ENCODE results near the gene DHRS2.

DHRS2 gene

DNA sequence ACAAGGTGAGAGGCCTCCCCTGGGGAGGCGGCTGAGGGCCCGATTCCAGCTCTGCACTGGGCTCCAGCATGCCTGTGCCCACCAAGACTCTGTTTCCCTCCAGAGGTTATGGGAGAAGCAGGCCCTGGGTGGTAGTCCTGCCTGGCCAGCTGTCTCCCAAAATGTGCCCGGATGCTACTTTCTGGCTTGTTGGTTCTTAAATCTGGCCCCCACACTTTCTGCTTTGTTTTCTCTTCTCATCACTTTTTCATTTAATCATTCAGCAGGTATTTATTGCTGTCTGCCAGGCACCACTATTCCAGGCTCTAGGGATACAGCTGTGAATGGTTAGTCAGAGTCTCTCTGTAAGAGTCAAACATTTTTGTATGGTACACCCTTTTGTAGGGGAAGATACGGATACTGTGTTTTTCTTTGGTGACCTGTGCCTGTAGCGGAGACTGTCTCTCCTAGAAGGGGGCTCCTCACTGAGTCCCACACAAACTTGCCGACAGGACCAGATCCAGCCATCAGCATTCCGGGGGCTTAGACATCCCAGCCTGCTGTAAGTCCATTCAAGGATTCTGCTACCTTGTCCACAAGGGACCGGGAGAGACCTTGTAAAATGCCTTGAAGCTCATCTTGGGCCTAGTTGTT, 3.8 kb downstream of the DHRS2 start:
- peak; percentile 32 for DNase-seq (ENCODE audit: low read depth)
- H3K4me3 ChIP-seq (ENCODE audit: low read depth, low read length) = no peak overlapping the region
- TF ChIP-seq, protein P1, sequence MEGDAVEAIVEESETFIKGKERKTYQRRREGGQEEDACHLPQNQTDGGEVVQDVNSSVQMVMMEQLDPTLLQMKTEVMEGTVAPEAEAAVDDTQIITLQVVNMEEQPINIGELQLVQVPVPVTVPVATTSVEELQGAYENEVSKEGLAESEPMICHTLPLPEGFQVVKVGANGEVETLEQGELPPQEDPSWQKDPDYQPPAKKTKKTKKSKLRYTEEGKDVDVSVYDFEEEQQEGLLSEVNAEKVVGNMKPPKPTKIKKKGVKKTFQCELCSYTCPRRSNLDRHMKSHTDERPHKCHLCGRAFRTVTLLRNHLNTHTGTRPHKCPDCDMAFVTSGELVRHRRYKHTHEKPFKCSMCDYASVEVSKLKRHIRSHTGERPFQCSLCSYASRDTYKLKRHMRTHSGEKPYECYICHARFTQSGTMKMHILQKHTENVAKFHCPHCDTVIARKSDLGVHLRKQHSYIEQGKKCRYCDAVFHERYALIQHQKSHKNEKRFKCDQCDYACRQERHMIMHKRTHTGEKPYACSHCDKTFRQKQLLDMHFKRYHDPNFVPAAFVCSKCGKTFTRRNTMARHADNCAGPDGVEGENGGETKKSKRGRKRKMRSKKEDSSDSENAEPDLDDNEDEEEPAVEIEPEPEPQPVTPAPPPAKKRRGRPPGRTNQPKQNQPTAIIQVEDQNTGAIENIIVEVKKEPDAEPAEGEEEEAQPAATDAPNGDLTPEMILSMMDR (conservative IDR thresholded peaks at IDR 0.05; ENCODE audit: low read depth, low read length) = no peak

DNA sequence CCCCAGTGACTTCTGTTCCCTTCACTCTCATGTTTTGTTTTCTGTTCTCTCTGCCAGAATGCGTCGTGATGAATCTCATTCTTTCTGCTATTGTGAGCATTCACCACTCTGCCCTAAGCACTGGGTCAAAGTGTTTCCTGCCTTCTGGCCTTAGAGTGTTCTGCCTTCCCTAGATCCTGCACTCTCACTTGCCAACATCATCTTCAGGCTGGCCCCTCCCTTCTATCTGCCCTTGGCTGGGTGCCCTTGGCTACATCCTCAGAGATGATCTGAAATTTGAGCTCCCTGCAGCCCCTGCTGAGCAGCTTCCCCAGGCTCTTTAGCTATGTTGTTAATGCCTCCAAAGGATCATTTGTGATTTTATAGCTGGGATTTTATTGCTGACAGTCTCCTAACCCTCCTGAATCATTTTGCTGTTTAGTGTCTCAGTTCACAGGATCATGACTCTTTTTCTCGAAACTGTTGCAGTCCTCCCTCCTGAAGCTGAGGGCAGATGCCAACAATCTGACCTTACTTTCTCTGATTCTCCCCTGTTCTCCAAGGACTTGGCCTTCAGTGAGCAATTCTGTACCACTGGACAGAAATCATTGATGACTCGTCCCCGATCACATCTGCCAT, 4.5 kb downstream of the DHRS2 start:
- peak; percentile 93 for DNase-seq (ENCODE audit: low read depth)
- TF ChIP-seq, protein P1 (conservative IDR thresholded peaks at IDR 0.05; ENCODE audit: low read depth, low read length) = no peak
- H3K4me3 ChIP-seq (ENCODE audit: low read depth, low read length) = no peak overlapping the region

DNA sequence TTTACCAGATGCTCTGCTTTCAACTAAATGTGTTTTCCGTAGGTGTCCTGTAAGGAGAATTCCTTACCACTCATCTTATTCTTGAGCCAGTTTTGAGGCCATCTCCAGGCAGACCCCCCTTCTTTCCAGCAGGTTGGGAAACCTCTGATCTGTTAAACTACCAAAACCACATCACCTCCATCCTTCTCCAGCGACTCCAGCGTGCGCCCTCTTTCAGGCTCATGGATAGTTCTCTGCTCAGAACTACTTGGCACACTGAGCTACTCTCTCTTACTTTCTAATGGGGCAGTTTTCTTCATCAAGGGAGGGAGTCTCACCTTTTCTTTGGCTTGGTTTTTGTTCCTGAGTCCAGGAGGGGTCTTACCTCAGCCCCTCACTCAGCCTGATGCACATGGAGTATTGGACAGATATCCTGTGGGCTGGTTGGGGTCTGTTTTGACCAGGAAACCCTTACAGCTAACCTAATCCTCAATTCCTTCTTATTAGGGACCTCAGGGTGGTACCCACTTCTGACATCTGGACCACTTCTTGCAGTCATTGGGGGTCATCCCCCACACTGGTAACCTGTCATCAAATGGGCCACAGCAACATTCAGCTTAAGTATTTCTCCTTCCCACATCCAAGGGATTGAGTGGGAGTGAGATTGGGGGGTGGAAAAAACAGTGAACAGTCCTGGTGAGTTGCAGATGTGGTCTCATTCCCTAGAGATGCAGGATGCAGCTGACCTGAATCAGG, 5.2 kb downstream of the DHRS2 start:
- TF ChIP-seq, protein P1 (conservative IDR thresholded peaks at IDR 0.05; ENCODE audit: low read depth, low read length) = no peak
- H3K4me3 ChIP-seq (ENCODE audit: low read depth, low read length) = no peak overlapping the region
- DNase-seq (ENCODE audit: low read depth) = no peak

DNA sequence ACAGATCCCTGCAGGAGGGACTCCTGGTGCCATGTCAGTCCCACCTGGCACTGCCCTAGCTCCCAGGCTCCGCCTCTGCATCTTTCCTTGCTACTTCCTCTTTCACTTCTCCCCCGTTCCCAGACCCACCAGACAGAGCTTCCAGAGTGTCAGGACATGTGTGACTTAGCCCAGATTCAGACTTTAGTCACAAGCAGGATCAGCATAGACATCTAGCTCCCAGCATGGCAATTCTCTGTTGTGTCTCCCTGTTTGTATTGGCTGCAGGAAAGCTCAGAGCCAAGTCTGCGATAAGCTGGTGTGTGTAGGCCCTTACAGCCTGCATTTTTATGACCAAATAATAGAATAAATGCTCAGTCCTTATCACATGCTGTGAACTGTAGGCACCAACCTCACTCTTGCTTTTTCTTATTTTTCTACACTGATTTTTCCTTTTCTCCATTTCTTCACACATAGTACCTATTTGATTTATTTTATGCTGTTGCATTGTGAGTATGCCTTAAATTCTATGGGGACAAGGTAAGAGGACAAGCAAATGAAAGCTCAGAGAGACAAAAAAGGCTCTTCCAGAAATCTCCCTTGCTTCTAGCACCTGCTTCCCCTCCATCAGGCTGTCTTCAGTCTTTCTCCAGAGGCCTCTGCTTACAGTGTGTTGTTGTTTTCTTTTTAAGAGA, 5.9 kb downstream of the DHRS2 start:
- no peak for DNase-seq (ENCODE audit: low read depth)
- H3K4me3 ChIP-seq (ENCODE audit: low read depth, low read length) = no peak overlapping the region
- TF ChIP-seq, protein P1 (conservative IDR thresholded peaks at IDR 0.05; ENCODE audit: low read depth, low read length) = no peak

DNA sequence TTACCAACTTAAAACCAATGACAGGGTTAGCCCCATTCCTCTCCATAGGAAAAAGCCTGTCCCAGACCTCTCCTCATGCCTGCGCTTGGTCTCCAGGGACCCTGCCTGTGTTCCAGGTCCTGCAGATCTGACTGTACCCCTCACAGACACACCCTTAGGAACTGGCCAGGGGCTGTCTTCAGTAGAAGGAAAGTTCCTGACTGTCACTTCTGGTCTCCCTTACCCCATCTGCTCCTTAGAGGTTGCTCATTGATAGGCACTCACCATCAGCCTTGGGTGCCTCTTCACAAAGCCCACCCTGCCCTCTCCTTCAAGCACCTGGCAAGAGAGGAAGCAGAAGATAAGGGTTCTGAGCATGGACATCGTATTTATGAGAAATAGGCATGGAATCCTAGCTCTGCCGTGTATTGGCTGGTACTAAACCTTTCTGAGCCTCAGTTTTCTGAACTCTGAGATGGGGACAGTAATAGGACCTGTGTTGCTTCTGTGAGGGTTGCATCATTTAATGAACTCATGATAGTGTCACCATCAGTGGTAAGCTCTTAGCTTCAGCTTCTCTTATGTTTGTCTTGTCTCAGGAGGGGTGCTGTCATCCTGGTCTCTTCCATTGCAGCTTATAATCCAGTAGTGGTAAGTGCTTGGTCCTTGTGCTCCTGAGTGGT, 7.5 kb downstream of the DHRS2 start:
- DNase-seq (ENCODE audit: low read depth) = no peak
- no peak overlapping the region for H3K4me3 ChIP-seq (ENCODE audit: low read depth, low read length)
- TF ChIP-seq, protein P1 (conservative IDR thresholded peaks at IDR 0.05; ENCODE audit: low read depth, low read length) = no peak

DNA sequence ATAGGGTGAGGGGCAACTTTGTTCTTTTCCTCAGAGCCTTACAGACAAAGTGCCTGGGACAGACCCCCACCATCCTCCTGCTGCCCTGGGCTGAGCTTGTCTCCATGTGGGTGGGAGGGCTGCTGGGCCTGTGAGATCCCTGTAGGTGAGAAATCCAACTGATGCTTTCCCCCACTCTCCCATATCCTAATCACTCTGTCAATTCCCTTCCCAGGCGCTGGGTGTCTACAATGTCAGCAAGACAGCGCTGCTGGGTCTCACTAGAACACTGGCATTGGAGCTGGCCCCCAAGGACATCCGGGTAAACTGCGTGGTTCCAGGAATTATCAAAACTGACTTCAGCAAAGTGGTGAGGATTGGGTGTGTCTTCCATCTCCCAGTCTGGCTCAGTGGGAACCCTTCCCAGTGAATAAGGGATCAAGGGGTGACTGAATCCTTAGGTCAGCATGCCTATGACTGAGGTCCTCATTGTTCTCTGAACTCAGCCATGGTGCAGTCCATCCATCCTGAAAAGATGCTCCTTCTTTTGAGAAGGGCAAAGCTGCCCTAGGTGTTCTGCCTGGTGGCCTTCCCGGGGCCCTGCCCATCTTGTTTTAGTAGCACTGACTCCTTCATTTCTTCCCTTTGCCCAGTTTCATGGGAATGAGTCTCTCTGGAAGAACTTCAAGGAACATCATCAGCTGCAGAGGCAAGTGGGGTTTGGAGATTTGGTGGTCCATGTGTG, 8.2 kb downstream of the DHRS2 start:
- no peak for DNase-seq (ENCODE audit: low read depth)
- TF ChIP-seq, protein P1 (conservative IDR thresholded peaks at IDR 0.05; ENCODE audit: low read depth, low read length) = no peak
- no peak overlapping the region for H3K4me3 ChIP-seq (ENCODE audit: low read depth, low read length)
